ENCODE data around the gene MLIP. TPM values are rescaled to one million over a fixed set of nuclear protein-coding genes. Genes with fewer than 3 reads are reported as not detected.

Gene MLIP
- total and polyA plus RNA-seq, 2 experiments from 2014 or later: not detected

DNA sequence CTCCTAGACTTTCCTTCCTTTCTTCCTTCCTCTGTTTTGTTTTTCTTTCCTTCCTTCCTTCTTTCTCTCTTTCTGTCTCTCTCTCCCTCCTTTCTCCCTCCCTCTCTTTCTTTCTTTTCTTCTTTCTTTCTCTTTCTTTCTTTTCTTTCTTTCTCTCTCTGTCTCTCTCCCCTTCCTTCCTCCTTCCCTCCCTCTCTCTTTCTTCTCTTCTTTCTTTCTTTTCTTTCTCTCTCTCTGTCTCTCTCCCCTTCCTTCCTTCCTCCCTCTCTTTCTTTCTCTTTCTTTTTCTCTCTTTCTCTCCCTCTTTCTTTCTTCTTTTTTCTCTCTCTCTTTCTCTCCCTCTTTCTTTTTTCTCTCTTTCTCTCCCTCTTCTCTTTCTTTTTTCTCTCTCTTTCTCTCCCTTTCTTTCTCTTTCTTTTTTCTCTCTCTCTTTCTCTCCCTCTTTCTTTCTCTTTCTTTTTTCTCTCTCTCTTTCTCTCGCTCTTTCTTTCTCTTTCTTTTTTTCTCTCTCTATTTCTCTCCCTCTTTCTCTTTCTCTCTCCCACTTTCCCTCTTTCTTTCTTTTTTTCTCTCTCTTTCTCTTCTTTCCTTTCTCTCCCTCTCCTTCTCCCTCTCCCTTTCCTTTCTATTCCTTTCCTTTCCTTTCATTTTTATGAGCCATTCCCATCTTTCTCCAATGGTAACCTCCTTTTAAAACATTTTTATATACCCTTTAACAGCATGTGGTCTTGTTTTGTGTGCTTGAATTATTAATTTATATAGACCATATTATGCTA, 199.3 kb downstream of the MLIP start:
- H3K4me3 Mint-ChIP-seq: no peak overlapping the region
- H3K9me2 ChIP-seq (ENCODE audit: insufficient read depth): peaks cover 12% of the 10 kb centered on the region
- H3F3A ChIP-seq (replicated peaks; ENCODE audit: low read depth): no peaks in the 10 kb centered on the region
- no peaks in the 10 kb centered on the region for H3K4me1 ChIP-seq (ENCODE audit: insufficient read depth)
- H3K27ac Mint-ChIP-seq: no peak overlapping the region
- ATAC-seq (no peak), DNase-seq (ENCODE audit: low spot score) (no peak)
- H4K20me1 ChIP-seq (replicated peaks; ENCODE audit: insufficient read depth): no peaks in the 10 kb centered on the region
- peaks cover 2% of the 10 kb centered on the region for H3K27me3 Mint-ChIP-seq (ENCODE audit: insufficient read depth, low read depth, poor library complexity)
- no peak overlapping the region for H3K4me3 ChIP-seq
- H3K4me2 ChIP-seq: no peak overlapping the region
- H3K27me3 ChIP-seq (ENCODE audit: insufficient read depth): no peaks in the 10 kb centered on the region
- H3K36me3 ChIP-seq (ENCODE audit: insufficient read depth): no peaks in the 10 kb centered on the region
- H3K9me3 Mint-ChIP-seq: no peaks in the 10 kb centered on the region
- peaks cover 3% of the 10 kb centered on the region; the same call in 1 of the 3 replicates for H3K4me1 Mint-ChIP-seq
- no peaks in the 10 kb centered on the region for H3K79me2 ChIP-seq (replicated peaks; ENCODE audit: insufficient read depth)
- H3K36me3 Mint-ChIP-seq (ENCODE audit: low read depth): no peaks in the 10 kb centered on the region
- H2AFZ ChIP-seq: no peak overlapping the region; the same call in 1 of the 2 replicates
- no peak for TF ChIP-seq JUNB (IDR thresholded peaks at IDR 0.05; ENCODE audit: unreplicated experiment)
- no peak for TF ChIP-seq EZH2 (IDR thresholded peaks at IDR 0.05; ENCODE audit: low read depth, unreplicated experiment)
- TF ChIP-seq, protein P1, sequence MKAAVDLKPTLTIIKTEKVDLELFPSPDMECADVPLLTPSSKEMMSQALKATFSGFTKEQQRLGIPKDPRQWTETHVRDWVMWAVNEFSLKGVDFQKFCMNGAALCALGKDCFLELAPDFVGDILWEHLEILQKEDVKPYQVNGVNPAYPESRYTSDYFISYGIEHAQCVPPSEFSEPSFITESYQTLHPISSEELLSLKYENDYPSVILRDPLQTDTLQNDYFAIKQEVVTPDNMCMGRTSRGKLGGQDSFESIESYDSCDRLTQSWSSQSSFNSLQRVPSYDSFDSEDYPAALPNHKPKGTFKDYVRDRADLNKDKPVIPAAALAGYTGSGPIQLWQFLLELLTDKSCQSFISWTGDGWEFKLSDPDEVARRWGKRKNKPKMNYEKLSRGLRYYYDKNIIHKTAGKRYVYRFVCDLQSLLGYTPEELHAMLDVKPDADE (IDR thresholded peaks at IDR 0.05): no peak
- no peak for TF ChIP-seq ZNF114 (CRISPR knock-in tag; IDR thresholded peaks at IDR 0.05)
- TF ChIP-seq CREB1 (CRISPR knock-in tag; IDR thresholded peaks at IDR 0.05; ENCODE audit: low read depth): no peak
- no peak for TF ChIP-seq CTCF (conservative IDR thresholded peaks at IDR 0.05; ENCODE audit: low read depth in 2 of 2)
- TF ChIP-seq ZNF462 (CRISPR knock-in tag; IDR thresholded peaks at IDR 0.05): no peak
- no peak for TF ChIP-seq STAT1 (IDR thresholded peaks at IDR 0.05; ENCODE audit: unreplicated experiment)
- no peak for TF ChIP-seq NANOG (IDR thresholded peaks at IDR 0.05; ENCODE audit: borderline replicate concordance)
- TF ChIP-seq, protein P2, sequence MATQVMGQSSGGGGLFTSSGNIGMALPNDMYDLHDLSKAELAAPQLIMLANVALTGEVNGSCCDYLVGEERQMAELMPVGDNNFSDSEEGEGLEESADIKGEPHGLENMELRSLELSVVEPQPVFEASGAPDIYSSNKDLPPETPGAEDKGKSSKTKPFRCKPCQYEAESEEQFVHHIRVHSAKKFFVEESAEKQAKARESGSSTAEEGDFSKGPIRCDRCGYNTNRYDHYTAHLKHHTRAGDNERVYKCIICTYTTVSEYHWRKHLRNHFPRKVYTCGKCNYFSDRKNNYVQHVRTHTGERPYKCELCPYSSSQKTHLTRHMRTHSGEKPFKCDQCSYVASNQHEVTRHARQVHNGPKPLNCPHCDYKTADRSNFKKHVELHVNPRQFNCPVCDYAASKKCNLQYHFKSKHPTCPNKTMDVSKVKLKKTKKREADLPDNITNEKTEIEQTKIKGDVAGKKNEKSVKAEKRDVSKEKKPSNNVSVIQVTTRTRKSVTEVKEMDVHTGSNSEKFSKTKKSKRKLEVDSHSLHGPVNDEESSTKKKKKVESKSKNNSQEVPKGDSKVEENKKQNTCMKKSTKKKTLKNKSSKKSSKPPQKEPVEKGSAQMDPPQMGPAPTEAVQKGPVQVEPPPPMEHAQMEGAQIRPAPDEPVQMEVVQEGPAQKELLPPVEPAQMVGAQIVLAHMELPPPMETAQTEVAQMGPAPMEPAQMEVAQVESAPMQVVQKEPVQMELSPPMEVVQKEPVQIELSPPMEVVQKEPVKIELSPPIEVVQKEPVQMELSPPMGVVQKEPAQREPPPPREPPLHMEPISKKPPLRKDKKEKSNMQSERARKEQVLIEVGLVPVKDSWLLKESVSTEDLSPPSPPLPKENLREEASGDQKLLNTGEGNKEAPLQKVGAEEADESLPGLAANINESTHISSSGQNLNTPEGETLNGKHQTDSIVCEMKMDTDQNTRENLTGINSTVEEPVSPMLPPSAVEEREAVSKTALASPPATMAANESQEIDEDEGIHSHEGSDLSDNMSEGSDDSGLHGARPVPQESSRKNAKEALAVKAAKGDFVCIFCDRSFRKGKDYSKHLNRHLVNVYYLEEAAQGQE (IDR thresholded peaks at IDR 0.05; ENCODE audit: unreplicated experiment): no peak
- TF ChIP-seq ZNF331 (CRISPR knock-in tag; IDR thresholded peaks at IDR 0.05; ENCODE audit: low read depth): no peak
- no peak for TF ChIP-seq EZH2phosphoT487 (IDR thresholded peaks at IDR 0.05; ENCODE audit: unreplicated experiment)
- H3K27ac ChIP-seq (ENCODE audit: low read depth): no peak overlapping the region
